HG03342 (cell line): ENCODE results near the gene CHST13.

Source experiments
- ATAC-seq: cut with Tn5 transposase; IDR thresholded peaks from one replicate; pipeline ENCODE4 v1.9.1; 2021; ENCODE audit warnings: mild to moderate bottlenecking, moderate library complexity; ENCODE audit not compliant: unreplicated experiment

CHST13 gene

DNA sequence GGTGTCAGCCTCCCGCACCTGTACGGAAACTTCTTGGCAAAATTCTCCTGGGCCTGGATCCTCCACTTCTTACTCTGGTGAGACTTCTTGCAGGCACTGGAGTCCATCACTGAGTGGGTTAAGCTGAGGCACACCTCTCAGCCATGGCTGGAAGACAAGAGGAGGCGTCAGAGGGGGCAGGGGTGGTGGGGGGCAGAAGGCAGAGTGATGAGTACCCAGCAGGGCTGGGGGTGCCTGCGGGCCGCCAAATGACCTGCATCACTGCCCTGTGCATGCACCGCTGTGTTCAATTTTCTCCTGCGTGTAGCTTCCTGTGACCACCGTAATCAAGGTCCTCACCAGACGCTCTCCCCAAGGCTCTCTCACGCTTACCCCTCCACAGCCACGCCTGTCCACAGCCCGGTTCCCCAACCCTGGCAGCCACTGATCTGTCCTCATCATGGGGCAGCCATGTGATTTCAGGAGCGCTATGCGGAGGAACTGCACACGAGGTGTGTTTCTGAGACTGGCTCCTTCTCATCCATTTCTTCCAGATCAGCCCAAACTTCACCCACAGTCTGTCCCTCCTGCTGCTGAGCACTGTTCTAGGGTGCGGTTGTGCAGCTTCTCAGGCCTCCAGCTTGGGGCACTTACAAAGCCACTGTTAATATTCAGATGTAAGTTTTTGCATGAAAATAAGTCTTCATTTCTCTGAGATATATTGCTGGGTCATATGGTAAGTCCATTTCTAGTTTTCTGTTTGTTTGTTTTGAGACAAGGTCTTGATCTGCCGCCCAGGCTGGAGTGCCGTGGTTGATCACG is 29.5 kb downstream of the CHST13 start:
- no peak for ATAC-seq

DNA sequence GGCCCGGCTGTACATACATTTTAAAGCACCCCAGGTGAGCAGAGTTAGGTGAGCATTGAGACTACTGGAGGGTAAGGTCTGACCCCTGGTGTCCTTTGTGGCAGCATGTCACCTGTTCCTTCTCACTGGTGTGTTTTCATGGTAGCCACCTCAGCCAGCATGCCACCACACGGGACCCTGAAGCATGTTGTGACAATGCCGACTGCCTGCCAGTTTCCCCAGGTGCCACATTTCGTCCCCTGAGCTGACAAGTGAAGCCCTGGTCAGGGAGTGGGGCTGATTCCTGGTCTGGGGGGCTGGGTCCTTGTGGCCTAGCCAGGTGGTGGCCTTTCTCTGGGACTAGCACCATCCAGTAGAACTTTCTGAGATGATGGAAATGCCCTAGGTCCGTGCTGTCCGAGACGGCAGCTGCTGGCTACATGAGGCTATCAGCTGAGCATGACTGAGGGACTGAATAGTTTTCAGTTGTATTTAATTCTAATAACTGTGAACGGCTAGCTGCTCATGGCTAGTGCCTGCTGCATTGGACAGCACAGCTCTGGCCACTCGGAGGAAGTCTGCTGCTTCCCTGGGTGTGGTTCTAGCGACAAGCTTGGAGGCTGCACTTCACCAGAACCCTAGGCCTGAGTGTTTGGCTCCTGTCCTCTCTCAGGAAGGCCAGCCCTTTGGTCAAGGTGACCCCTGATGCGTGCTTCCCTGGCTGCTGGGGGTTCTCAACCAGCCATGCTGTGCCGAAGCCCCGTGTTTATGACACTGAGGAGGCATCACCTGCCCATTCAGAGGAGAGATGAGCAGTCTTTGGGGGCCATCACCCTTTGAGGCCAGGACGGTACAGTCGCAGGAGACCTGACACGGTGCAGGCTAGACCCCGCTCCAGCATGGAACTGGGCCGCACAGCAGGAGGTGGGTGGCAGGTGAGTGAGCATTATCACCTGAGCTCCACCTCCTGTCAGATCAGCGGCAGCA is 30.9 kb downstream of the CHST13 start:
- ATAC-seq = no peak

DNA sequence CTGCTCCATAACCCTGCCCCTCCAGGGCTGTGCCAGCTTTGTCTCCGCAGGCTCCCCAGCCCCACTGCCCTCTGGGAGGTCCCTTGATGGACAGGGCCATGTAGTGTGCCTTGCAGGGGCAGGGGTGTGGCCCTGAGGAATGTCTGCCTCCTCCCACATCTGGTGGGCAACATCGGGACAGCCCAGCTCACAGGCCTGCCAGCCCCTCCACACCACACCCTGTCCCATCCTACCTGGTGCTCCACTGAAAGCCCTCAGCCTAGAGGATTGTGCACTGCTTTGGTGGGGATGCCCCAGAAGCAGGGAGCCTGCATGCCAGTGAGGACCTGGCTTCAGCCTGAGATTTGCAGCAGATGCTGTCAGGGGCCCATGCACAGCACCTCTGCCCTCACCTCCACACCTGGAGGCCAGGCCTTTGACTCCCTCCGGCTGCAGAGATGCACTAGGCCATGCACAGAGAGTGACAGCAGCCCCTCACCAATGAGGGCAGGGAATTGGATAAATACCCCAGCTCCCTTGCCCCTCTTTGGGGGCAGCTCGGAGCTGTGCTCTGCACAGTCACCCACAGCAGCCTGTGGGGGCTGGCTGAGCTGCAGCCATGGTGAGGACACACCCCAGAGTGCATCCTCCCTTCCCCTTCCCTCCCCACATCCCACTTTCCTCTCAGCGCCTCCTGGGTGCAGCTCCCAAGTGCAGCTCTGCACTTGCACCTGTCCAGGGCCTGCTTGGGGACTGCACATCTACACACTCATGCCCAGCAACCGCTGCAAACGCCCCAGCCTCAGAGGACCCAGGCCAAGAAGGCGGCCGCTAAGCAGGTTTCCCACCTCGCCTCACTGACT is 32.1 kb downstream of the CHST13 start:
- ATAC-seq = no peak

DNA sequence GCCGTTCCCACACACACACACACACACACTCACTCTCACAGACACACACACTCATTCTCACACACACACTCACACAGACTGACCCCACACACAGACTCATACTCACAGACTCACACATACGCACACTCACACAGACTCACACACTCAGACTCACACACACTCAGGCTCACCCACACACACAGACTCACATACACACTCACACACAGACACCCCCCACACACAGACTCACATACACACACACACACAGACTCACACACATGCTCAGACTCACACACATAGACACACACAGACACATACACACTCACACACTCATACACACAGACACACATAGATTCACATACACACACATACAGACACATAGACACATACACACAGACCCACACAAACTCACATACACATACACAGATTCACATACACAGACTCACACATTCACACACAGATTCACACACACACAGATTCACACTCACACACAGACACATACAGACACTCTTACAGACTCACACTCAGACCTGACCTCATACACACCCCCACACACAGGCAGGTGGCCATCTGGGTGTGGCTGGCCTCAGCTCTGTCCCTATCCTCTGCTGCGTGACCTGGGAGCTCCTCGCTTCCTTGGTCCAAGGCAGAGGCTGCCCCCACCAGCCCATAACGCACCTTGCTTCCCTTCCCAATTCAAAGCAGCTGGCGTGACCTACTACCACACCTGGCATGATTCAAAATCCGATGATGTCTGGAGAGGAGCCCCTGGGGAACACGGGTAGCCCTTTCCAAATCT is 32.9 kb downstream of the CHST13 start:
- no peak for ATAC-seq

DNA sequence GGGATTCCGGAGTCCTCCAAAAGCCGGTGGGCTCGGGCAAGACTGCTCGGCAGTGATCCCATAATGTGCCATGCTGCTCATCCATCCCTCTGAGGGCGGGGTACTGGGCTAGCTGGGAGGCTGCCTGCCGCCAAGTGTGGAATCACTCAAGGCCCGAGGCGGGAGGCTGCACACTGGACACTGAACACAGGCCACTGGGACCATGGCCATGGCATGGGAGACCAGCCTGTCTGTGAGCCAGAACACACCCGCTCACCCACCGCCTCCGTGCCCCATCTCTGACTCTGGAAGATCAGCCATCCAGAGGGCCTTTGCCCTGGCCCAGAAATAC is 33.4 kb downstream of the CHST13 start:
- no peak for ATAC-seq

DNA sequence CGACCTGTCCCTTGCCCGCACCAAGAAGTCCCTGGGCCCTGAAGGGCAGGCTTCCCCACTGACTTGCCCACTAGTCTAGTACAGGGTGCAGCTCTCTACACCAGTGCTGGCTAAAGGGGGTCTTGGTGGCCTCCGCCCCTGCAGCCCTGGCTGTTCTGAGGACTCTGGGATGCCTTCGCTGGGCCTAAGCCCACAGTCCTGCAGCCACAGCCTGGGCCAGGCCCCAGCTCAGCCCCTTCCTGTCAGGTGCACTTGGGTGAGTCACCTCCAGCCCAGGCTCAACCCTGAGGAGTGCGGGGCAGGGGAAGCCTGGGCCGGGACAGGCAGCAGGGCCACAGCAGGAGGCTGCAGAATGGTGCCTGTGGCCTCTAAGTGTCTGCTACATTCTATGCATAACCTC is 33.8 kb downstream of the CHST13 start:
- ATAC-seq = no peak

DNA sequence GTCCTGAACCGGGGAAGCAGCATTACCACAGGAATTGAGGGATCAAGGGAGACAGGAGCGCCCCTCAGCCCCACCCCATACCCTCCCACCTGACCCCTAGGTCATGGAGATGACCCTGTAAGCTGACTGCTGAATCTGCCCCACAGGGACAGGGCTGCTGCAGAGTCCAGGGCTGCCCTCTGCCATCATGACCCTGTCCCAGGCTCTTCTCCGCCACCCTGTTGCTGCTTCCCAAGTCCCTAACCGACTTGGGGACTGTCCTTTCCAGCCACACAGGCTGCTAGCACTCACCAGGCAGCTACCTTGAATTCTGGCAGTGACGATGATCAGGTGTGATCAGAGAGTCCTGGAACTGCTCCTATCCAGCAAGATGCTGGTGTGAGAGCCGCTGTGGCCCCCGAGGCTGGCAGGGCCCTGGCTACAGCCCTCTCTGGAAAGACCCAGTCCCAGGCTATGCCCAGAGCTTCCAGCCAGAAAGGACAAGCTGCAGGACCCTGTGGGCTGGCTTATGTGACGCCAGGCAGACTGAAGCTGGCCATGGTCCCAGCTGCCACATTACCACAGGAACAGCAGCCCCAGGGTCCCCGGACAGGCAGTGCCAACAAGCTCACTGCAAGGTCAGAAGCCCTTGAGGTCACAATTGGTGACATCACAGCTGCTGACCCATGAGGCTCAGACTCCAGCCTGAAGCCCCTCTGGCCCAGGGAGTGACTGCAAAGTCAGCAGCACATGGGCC is 34.5 kb downstream of the CHST13 start, which contains the start of gene C3orf22:
TSS of gene C3orf22 (minus strand) at position 597 of the 736 bp plus-strand sequence. CDS start 5,542 bp downstream, outside the sequence.
- no peak for ATAC-seq

DNA sequence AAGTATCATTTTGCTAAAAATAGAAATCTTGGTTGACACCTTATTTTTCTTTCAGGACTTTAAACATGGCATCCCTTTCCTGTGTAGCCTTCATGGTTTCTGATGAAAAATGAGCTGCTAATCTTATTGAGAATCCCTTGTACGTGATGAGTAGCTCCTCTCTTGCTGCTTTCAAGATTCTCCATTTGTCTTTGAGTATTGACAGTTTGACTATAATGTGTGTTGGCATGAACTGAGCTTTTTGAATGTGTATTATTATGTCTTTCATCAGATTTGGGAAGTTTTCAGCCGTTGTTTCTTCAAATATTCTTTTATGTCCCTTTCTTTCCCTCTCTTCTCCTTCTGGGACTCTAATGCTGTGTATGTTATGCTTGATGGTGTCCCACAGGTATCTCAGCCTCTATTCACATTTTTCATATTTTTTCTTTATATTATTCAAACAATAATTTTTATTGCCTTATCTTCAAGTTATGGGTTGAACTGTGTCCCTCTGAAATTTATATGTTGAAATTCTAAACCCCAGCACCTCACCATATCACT is 38.9 kb downstream of the CHST13 start:
- ATAC-seq = no peak

DNA sequence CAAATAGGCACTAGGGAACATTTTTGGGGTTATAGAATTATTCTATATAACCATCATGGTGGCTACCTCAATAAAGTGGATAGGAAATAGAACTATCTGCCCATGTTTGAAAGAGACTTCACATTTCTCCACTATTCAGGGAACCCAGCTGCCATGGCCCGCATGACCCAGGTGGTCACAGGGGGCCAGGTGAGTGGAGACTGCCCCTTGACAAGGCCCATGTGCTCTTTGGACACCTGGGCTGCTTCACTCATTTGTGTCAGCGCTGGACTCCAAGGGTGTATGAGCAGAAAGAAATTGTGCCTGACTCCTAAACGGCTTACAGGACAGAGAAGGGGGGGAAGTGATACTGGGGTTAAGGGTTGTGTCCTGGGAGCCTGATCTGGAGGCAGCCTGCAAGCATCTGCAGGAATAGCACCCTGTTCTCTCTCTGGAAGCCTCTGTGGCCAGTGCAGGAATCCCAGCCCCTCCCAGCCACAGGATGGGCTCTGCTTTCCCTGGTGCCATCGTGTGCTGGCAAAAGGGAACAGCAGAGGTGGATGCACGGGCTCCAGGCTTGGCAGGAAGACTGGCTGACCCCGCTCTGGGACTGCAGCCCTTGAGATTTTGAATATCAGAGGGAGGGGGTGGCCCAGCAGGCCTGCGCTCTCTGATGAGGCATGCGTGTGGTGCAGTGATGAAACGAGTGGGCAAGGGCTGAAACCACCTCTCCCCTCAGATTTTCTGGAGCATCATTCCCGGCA is 43.9 kb downstream of the CHST13 start:
- ATAC-seq = no peak

DNA sequence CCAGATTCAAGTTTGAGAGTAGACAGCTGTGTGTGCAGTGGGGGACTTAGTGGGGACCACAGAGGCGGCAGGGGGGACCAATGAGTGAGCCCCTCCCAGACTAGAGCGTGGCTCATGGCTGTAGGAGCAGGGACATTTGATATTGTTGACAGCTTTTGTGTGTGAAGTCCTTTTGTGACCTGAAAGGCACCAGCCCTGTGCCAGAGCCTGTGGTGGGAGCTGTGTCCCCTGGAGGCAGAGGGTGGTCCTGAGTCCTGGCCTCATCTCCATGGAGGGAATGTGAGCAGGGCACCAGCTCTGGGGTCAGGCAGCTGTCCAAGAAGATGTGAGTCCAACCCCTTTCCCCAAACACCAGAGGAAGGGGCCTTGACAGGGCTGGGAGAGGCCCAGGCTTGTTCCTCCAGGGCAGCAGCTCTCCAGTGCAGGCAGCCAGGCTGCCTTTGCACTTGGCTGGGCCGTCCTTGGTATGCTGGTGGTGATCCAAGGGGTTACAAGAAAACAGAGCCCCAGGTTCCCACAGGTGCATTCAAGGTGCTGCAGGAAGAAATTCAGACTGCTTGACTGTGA is 44.9 kb downstream of the CHST13 start:
- no peak for ATAC-seq

DNA sequence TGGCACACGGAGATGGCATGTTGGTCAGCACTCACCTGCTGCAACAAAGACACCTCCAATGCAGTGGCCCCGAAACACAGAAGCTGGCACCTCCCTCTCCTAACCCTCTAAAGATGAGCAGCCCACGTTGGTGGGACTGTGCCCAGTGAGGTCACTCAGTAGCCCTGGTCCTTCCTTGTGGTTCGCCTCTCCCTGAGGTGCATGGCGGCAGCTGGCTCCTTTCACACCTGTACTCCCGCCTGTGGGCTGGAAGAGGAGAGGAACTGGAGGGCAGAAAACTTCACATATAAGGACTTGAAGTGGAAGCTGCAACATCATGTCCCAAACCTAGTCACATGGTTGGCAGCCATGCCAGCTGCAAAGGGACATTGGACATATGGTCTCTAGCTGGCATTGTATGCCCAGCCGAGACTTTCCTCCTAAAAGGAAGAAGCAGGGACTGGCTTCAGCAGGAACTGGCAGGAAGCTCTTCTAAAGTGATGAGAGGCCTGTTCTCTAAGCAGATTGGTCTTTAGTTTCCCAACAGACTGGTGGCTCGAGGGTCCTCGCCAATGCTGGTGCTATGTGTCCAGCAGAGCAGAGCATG is 45.5 kb downstream of the CHST13 start:
- ATAC-seq = no peak

DNA sequence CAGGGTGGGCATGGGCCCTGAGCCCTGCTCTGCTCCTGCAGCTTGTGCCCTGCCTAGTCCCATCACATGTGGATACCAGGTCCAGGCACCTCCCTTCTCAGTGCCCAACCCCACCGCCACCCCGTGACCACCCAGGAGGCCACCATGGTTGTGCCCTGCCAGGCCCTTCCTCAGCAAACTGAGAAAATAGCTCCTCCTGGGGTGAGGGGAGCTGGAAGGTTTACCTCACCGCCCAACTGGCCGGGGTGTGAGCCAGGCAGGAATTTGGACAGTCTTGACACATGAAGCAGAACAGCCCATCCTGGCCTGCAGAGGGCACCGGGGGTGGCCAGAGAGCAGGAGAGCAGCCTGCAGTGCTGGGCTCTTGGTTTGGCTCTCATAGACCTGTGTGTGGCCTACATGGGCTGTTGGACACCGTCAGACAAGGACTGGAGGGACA is 46.2 kb downstream of the CHST13 start:
- no peak for ATAC-seq

DNA sequence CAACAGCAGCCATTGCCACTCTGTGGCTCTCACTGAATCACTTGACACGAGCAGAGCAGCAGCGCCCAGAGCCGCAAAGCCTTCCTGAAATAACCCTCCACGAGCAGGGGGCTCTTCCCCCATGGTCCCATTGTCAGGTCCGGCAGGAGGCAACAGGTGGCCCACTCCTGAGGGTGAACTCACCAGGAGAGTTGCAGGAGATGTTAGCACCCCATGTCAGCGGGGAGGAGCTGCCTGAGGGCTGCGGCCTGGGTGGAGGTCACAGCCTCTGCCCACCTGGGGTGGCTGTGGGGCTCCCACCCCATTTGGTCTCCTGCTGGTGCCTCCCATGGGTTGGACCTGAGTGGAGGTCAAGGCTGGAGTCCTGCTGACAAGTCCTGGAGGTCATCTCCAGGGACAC is 47.1 kb downstream of the CHST13 start:
- no peak for ATAC-seq

DNA sequence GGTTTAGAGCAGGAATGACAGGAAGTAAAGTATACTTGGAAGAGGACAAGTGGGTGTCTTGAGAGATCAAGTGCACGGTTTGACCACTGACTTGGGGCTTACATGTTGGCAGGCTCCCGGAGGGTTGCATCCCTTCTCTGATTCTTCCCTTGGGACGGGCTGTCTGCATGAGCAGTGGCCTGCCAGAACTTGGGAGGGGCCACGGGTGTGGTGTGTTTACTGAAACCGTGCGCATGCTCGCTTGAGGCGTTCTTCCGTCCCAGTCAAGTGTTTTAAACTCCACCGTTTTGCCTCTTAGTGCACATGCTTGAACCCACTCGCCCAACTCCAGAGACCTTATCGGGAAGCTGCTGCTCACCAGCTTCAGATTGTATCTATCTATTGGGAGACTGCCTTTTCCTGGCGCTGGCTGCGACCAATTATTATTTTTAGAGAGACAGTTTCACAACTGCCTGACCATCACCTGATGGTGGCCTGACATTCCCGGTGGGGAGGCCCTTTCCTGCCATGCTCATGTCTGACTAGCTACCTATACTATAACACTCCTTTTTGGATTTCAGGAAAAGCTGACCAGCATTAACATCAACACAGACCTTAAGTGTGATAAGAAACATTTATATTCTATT is 49.6 kb downstream of the CHST13 start:
- no peak for ATAC-seq

DNA sequence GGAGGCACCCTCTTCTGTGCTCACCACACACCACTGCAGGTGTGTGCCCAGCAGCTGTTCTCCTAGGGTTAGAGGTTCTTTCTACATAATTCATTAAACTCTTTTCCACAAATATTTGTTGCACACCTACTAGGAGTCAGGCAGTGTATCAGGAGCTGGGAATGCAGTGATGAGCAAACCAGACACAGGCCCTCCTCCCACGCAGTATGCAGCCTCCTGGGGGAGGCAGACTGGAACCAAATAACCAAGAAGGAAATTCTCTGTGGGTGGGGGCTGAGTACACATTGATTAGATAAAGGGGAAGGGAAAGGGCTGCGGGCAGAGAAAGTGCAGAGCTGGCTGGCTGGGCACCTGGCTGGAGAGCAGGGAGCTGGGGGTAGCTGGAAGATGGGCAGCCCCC is 53.3 kb downstream of the CHST13 start:
- no peak for ATAC-seq

DNA sequence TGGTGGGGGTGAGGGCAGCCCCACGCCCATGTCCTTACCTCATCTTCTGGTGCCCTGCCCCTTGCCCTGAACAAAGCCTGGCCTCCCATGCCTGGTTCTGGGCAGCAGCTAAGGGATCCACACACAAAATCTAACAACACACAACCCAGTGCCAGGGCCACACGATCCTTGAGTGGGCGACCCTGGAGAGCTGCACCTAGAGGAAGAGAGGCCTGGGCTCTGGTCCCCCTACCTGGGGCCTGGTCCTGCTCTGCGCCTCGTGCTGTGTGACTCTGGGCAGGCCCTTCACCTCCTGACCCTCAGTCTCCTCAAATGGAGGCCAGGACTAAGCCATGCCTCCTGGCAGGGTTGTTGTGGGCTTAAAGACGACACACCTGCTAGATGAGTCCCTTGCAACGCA is 54.7 kb downstream of the CHST13 start:
- no peak for ATAC-seq

DNA sequence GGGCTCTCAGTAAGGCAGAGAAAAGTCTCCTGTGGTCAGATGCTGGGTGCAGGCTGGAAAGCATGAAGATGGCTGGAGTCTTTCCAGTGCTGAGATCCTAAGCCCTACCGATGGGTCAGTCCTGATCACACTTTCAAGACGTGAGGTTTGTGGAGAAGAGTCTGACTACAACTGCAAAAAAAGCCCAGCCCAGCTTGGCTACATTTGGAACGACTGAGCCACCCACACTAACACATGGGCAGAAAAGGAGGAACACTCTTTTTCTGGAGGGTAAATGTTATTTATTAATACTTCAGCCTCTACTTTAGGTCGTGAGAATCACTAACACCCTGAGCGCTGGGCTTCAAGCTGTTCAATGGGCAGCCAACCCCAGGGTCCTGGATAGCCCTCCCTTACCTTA is 56.8 kb downstream of the CHST13 start:
- ATAC-seq = no peak
